Measurements from ENCODE around the gene ANAPC2. TPM values are rescaled to one million over a fixed set of nuclear protein-coding genes. Genes with fewer than 3 reads are reported as not detected.
A peak's percentile ranks its signal among the peaks of the same experiment; 100 is the strongest.

ANAPC2 gene
- total RNA-seq, 1 experiment from 2014 or later, result 80.9 TPM

DNA sequence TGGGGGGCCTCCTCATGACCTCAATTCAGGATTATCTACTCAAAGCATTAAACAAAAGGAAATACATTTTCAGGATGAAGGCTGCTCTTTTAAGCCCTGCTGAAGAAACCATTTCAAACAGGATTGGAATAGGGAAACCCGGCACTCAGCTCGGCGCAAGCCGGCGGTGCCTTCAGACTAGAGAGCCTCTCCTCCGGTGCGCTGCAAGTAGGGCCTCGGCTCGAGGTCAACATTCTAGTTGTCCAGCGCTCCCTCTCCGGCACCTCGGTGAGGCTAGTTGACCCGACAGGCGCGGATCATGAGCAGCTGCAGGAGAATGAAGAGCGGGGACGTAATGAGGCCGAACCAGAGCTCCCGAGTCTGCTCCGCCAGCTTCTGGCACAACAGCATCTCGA, 16.4 kb upstream of the ANAPC2 start:
- TF ChIP-seq ZBTB43 (CRISPR knock-in tag; IDR thresholded peaks at IDR 0.05), result no peak
- no peak for TF ChIP-seq RORB (CRISPR knock-in tag; IDR thresholded peaks at IDR 0.05)
- no peak for TF ChIP-seq SMAD3 (CRISPR knock-in tag; IDR thresholded peaks at IDR 0.05; ENCODE audit: borderline replicate concordance)
- no peak for TF ChIP-seq MXD4 (CRISPR knock-in tag; IDR thresholded peaks at IDR 0.05; ENCODE audit: borderline replicate concordance)
- TF ChIP-seq IRF2 (CRISPR knock-in tag; IDR thresholded peaks at IDR 0.05; ENCODE audit: borderline replicate concordance, low read depth), result no peak
- no peak for TF ChIP-seq HMGA2 (CRISPR knock-in tag; IDR thresholded peaks at IDR 0.05)
- Mint-ChIP-seq H3K36me3 (peaks cover 24% of the 10 kb centered on the region), H3K4me3 (peak overlapping the region; percentile 97), H3K9me3 (no peaks in the 10 kb centered on the region), H3K4me1 (peaks cover 31% of the 10 kb centered on the region), H3K27ac (peak overlapping the region; percentile 82), H3K27me3 (ENCODE audit: low read depth) (no peaks in the 10 kb centered on the region)
- no peak for DNase-seq (ENCODE audit: low spot score)
- POLR2A ChIA-PET, result interaction anchor here (1.4 kb wide), 1 partner anchor 16 kb away, joined by 4 read pairs; the partner anchor contains the start of gene SSNA1
- no peak for ATAC-seq
- CTCF ChIA-PET, result interaction anchor here (0.9 to 1.8 kb wide), 5 partner anchors 14 to 33 kb away, joined by 3 to 6 read pairs (median 3); partner anchors contain the start of gene SSNA1

DNA sequence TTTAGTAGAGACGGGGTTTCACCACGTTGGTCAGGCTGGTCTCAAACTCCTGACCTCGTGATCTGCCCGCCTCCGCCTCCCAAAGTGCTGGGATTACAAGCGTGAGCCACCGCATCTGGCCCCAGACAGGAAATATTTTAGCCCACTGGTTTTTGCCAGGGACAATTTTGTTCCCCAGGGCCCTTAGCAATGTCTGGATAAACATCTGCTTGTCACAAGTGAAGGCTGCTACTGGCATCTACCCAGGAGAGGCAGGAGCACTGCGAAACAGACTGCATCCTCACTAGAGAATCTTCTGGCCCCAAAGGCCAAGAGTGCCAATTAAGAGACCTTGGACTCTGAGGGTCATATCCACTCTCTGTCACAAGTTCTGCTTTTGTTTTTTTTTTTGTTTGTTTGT, 14.6 kb upstream of the ANAPC2 start:
- H3K4me3 Mint-ChIP-seq, result peak overlapping the region; percentile 24
- no peaks in the 10 kb centered on the region for H3K9me3 Mint-ChIP-seq
- no peaks in the 10 kb centered on the region for H3K27me3 Mint-ChIP-seq (ENCODE audit: low read depth)
- no peak for TF ChIP-seq JUN (CRISPR knock-in tag; IDR thresholded peaks at IDR 0.05)
- no peak for TF ChIP-seq CREB1 (CRISPR knock-in tag; IDR thresholded peaks at IDR 0.05)
- peaks cover 14% of the 10 kb centered on the region for H3K36me3 Mint-ChIP-seq
- DNase-seq (ENCODE audit: low spot score) (no peak), ATAC-seq (no peak)
- ChIA-PET CTCF (no interaction called here), POLR2A (interaction anchor here (0.7 to 1.3 kb wide), 2 partner anchors 8 to 15 kb away, joined by 3 to 6 read pairs; no protein-coding TSS in a partner anchor)
- H3K27ac Mint-ChIP-seq, result no peak overlapping the region
- H3K4me1 Mint-ChIP-seq, result peaks cover 40% of the 10 kb centered on the region

DNA sequence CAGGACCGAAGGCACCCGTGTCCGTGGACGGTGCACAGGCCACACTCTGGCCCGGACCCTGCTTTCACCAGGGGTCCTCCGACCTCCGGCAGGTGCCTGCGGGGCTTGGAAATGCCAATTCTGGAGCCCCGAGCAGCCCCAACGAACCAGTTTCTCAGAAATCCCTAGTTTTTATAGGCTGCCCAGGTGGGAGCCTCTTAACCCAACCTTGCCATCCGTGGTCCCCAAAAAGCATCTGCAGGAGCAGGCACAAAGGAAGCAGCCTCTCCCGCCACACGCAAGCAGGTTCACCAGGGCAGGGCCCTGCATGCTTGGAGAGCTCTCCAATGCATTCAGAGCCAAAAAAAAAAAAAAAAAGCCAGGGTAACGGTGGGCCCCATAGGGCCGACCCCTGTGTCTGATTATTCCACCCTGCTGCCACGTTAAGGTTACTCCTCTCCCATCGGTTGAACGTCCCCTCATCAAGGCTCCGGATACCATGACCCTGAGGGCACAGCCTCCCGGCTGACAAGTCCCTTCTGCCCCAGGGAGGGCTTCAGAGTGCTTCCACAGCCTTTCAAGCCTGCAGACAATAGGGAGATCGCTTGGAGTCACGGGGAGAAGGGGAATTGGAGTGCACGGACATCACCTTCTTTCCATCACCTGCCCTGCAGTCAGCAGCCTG, 13.0 kb upstream of the ANAPC2 start:
- Mint-ChIP-seq H3K4me3 (peak overlapping the region; percentile 81), H3K4me1 (peaks cover 34% of the 10 kb centered on the region), H3K9me3 (no peaks in the 10 kb centered on the region), H3K27ac (peak overlapping the region; percentile 91), H3K36me3 (no peaks in the 10 kb centered on the region), H3K27me3 (ENCODE audit: low read depth) (no peaks in the 10 kb centered on the region)
- DNase-seq (ENCODE audit: low spot score), result no peak
- ChIA-PET POLR2A (interaction anchor here (0.6 to 1.5 kb wide), 19 partner anchors 11 to 223 kb away, joined by 3 to 13 read pairs (median 5); partner anchors contain the start of genes ANAPC2, MAN1B1, NELFB and RNF208), CTCF (interaction anchor here (0.6 to 2.8 kb wide), 17 partner anchors 12 to 624 kb away, joined by 3 to 28 read pairs (median 5); partner anchors contain the start of genes AJM1, ANAPC2, CYSRT1 and ENTPD2)
- ATAC-seq, result peak; percentile 0; the same call in 1 of the 2 replicates
- TF ChIP-seq RORB (CRISPR knock-in tag; IDR thresholded peaks at IDR 0.05), result no peak
- no peak for TF ChIP-seq TEAD1 (CRISPR knock-in tag; IDR thresholded peaks at IDR 0.05)
- TF ChIP-seq KAT7 (CRISPR knock-in tag; IDR thresholded peaks at IDR 0.05; ENCODE audit: borderline replicate concordance), result 0 out of 2 replicates have a peak, but pooled peaks have one; percentile 1
- TF ChIP-seq, protein P1, sequence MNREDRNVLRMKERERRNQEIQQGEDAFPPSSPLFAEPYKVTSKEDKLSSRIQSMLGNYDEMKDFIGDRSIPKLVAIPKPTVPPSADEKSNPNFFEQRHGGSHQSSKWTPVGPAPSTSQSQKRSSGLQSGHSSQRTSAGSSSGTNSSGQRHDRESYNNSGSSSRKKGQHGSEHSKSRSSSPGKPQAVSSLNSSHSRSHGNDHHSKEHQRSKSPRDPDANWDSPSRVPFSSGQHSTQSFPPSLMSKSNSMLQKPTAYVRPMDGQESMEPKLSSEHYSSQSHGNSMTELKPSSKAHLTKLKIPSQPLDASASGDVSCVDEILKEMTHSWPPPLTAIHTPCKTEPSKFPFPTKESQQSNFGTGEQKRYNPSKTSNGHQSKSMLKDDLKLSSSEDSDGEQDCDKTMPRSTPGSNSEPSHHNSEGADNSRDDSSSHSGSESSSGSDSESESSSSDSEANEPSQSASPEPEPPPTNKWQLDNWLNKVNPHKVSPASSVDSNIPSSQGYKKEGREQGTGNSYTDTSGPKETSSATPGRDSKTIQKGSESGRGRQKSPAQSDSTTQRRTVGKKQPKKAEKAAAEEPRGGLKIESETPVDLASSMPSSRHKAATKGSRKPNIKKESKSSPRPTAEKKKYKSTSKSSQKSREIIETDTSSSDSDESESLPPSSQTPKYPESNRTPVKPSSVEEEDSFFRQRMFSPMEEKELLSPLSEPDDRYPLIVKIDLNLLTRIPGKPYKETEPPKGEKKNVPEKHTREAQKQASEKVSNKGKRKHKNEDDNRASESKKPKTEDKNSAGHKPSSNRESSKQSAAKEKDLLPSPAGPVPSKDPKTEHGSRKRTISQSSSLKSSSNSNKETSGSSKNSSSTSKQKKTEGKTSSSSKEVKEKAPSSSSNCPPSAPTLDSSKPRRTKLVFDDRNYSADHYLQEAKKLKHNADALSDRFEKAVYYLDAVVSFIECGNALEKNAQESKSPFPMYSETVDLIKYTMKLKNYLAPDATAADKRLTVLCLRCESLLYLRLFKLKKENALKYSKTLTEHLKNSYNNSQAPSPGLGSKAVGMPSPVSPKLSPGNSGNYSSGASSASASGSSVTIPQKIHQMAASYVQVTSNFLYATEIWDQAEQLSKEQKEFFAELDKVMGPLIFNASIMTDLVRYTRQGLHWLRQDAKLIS (CRISPR knock-in tag; IDR thresholded peaks at IDR 0.05; ENCODE audit: borderline replicate concordance), result no peak
- TF ChIP-seq, protein P2, sequence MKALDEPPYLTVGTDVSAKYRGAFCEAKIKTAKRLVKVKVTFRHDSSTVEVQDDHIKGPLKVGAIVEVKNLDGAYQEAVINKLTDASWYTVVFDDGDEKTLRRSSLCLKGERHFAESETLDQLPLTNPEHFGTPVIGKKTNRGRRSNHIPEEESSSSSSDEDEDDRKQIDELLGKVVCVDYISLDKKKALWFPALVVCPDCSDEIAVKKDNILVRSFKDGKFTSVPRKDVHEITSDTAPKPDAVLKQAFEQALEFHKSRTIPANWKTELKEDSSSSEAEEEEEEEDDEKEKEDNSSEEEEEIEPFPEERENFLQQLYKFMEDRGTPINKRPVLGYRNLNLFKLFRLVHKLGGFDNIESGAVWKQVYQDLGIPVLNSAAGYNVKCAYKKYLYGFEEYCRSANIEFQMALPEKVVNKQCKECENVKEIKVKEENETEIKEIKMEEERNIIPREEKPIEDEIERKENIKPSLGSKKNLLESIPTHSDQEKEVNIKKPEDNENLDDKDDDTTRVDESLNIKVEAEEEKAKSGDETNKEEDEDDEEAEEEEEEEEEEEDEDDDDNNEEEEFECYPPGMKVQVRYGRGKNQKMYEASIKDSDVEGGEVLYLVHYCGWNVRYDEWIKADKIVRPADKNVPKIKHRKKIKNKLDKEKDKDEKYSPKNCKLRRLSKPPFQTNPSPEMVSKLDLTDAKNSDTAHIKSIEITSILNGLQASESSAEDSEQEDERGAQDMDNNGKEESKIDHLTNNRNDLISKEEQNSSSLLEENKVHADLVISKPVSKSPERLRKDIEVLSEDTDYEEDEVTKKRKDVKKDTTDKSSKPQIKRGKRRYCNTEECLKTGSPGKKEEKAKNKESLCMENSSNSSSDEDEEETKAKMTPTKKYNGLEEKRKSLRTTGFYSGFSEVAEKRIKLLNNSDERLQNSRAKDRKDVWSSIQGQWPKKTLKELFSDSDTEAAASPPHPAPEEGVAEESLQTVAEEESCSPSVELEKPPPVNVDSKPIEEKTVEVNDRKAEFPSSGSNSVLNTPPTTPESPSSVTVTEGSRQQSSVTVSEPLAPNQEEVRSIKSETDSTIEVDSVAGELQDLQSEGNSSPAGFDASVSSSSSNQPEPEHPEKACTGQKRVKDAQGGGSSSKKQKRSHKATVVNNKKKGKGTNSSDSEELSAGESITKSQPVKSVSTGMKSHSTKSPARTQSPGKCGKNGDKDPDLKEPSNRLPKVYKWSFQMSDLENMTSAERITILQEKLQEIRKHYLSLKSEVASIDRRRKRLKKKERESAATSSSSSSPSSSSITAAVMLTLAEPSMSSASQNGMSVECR (CRISPR knock-in tag; IDR thresholded peaks at IDR 0.05; ENCODE audit: borderline replicate concordance), result 0 out of 2 replicates have a peak, but pooled peaks have one; percentile 53
- no peak; the same call in 1 of the 2 replicates for TF ChIP-seq MYBL2 (CRISPR knock-in tag; IDR thresholded peaks at IDR 0.05)
- no peak for TF ChIP-seq SMAD3 (CRISPR knock-in tag; IDR thresholded peaks at IDR 0.05; ENCODE audit: borderline replicate concordance)
- no peak for TF ChIP-seq JUN (CRISPR knock-in tag; IDR thresholded peaks at IDR 0.05)
- no peak for TF ChIP-seq ELF4 (CRISPR knock-in tag; IDR thresholded peaks at IDR 0.05; ENCODE audit: low read depth)
- no peak for TF ChIP-seq E2F1 (CRISPR knock-in tag; IDR thresholded peaks at IDR 0.05)
- TF ChIP-seq, protein P3, sequence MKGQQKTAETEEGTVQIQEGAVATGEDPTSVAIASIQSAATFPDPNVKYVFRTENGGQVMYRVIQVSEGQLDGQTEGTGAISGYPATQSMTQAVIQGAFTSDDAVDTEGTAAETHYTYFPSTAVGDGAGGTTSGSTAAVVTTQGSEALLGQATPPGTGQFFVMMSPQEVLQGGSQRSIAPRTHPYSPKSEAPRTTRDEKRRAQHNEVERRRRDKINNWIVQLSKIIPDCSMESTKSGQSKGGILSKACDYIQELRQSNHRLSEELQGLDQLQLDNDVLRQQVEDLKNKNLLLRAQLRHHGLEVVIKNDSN (CRISPR knock-in tag; IDR thresholded peaks at IDR 0.05), result no peak

Measured in WTC11 (cell line).